Hepatocyte (in vitro differentiated cells): Measurements from ENCODE around the gene PTGES2. TPM values are rescaled to one million over a fixed set of nuclear protein-coding genes. Genes with fewer than 3 reads are reported as not detected.
A peak's percentile ranks its signal among the peaks of the same experiment; 100 is the strongest.

Source experiments
- DNase-seq: peaks from one replicate; pipeline ENCODE4 v3.0.0-alpha.2; 2016; ENCODE audit warnings: low spot score
- H2AFZ ChIP-seq: fragments of 200-600 bp; sonication (generic); 2 replicates; pipeline ENCODE4 v1.6.0; 2016; ENCODE audit warnings: antibody characterized with exemption, mild to moderate bottlenecking
- H3K27ac ChIP-seq: fragments of 200-600 bp; sonication (generic); 2 replicates; pipeline ENCODE4 v1.5.1; 2016; ENCODE audit warnings: mild to moderate bottlenecking
- H3K27me3 ChIP-seq: fragments of 200-600 bp; sonication (generic); 2 replicates; pipeline ENCODE4 v1.6.1; 2016
- H3K36me3 ChIP-seq: fragments of 200-600 bp; sonication (generic); replicated peaks from 2 replicates; pipeline ENCODE4 v1.5.1; 2016; ENCODE audit warnings: low read depth; ENCODE audit not compliant: insufficient read depth
- H3K4me1 ChIP-seq: fragments of 200-600 bp; sonication (generic); 2 replicates; pipeline ENCODE4 v1.5.1; 2016; ENCODE audit warnings: mild to moderate bottlenecking, moderate library complexity; ENCODE audit not compliant: insufficient read depth
- H3K4me2 ChIP-seq: fragments of 200-600 bp; sonication (generic); 2 replicates; pipeline ENCODE4 v1.6.0; 2016
- H3K4me3 ChIP-seq: fragments of 200-600 bp; sonication (generic); 2 replicates; pipeline ENCODE4 v1.5.1; 2016; ENCODE audit warnings: mild to moderate bottlenecking
- H3K79me2 ChIP-seq: fragments of 200-600 bp; sonication (generic); 2 replicates; pipeline ENCODE4 v1.6.0; 2017; ENCODE audit warnings: mild to moderate bottlenecking
- H3K9me2 ChIP-seq: fragments of 200-600 bp; sonication (generic); replicated peaks from 2 replicates; pipeline ENCODE4 v1.6.0; 2017; ENCODE audit warnings: mild to moderate bottlenecking; ENCODE audit not compliant: insufficient read depth
- H3K9me3 ChIP-seq: fragments of 200-600 bp; sonication (generic); 2 replicates; pipeline ENCODE4 v1.5.1; 2016; ENCODE audit warnings: low read depth, mild to moderate bottlenecking
- H4K20me1 ChIP-seq: fragments of 200-600 bp; sonication (generic); 2 replicates; pipeline ENCODE4 v1.6.0; 2016; ENCODE audit warnings: mild to moderate bottlenecking; ENCODE audit not compliant: insufficient read depth, poor library complexity, severe bottlenecking
- EZH2 ChIP-seq: fragments of 200-600 bp; sonication (generic); IDR thresholded peaks from 2 replicates; pipeline ENCODE4 v1.6.1; 2016; ENCODE audit warnings: antibody characterized with exemption, mild to moderate bottlenecking, borderline replicate concordance
- EZH2phosphoT487 ChIP-seq: fragments of 200-600 bp; sonication (generic); IDR thresholded peaks from one replicate; pipeline ENCODE4 v1.6.1; 2018; ENCODE audit warnings: antibody characterized with exemption, mild to moderate bottlenecking, low read depth, moderate library complexity; ENCODE audit not compliant: unreplicated experiment, severe bottlenecking
- WGBS: methylation state at CpG from one replicate; pipeline ENCODE4 v1.1.6; 2016; ENCODE audit warnings: low lambda C conversion rate; ENCODE audit errors: missing lambda C conversion rate; 5-methylcytosine and 5-hydroxymethylcytosine counted together
- polyA plus RNA-seq: library from polyadenylated mRNA; unstranded; fragments of >200 nt; fragmentation: Nextera tagmentation; extraction: Ambion mirVana; gene quantifications from 2 replicates; pipeline ENCODE4 v1.2.1, GENCODE V29; 2016
- total RNA-seq: library from RNA; depleted of rRNA; stranded (reverse); fragments of >200 nt; gene quantifications from 2 replicates; pipeline ENCODE4 v1.2.3, GENCODE V29; 2014
- TF ChIP-seq, protein P1 (sequence below): fragments of 200-600 bp; sonication (generic); IDR thresholded peaks from 2 replicates; pipeline ENCODE4 v1.5.1; 2016; ENCODE audit warnings: antibody characterized with exemption, mild to moderate bottlenecking; ENCODE audit not compliant: poor library complexity

PTGES2 gene
- total and polyA plus RNA-seq, 2 experiments from 2014 or later: 29.4 to 68.1 TPM

DNA sequence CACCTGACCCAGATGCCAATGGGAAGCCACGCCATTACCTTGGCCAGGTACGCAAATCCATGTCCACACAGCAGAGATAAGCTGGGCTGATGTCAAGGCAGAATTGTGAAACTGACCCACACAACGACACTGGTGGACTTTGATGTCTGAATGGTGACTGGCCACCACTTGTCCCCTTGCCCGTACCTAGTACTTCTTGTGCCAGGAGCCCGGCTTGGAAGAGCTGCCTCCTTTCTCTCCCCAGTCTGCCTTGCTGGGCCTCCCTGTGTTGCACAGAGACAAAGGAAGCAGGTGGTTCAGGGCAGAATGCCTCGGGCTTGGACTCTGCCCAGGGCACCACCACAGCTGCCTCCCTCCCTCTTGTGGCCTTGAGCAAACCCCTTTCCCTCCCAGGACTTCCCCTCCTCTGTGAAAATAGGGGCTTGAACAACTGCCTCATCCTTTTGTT, 23.3 kb downstream of the PTGES2 start:
- no peaks in the 10 kb centered on the region for H3K9me2 ChIP-seq
- no peaks in the 10 kb centered on the region for H3K9me3 ChIP-seq
- no peaks in the 10 kb centered on the region for H3K27me3 ChIP-seq
- H3K27ac ChIP-seq: peak overlapping the region; percentile 82
- no peak overlapping the region for H3K4me3 ChIP-seq
- no peak overlapping the region for H2AFZ ChIP-seq
- WGBS: 75% methylated on average over 6 of the region's 6 CpGs
- TF ChIP-seq EZH2 (no peak), EZH2phosphoT487 (no peak)
- TF ChIP-seq, protein P1, sequence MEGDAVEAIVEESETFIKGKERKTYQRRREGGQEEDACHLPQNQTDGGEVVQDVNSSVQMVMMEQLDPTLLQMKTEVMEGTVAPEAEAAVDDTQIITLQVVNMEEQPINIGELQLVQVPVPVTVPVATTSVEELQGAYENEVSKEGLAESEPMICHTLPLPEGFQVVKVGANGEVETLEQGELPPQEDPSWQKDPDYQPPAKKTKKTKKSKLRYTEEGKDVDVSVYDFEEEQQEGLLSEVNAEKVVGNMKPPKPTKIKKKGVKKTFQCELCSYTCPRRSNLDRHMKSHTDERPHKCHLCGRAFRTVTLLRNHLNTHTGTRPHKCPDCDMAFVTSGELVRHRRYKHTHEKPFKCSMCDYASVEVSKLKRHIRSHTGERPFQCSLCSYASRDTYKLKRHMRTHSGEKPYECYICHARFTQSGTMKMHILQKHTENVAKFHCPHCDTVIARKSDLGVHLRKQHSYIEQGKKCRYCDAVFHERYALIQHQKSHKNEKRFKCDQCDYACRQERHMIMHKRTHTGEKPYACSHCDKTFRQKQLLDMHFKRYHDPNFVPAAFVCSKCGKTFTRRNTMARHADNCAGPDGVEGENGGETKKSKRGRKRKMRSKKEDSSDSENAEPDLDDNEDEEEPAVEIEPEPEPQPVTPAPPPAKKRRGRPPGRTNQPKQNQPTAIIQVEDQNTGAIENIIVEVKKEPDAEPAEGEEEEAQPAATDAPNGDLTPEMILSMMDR: no peak
- no peaks in the 10 kb centered on the region for H3K36me3 ChIP-seq
- peaks cover 52% of the 10 kb centered on the region for H3K79me2 ChIP-seq
- H3K4me1 ChIP-seq: peaks cover 36% of the 10 kb centered on the region
- H4K20me1 ChIP-seq: no peaks in the 10 kb centered on the region
- peak; percentile 75 for DNase-seq
- H3K4me2 ChIP-seq: peak overlapping the region; percentile 56

DNA sequence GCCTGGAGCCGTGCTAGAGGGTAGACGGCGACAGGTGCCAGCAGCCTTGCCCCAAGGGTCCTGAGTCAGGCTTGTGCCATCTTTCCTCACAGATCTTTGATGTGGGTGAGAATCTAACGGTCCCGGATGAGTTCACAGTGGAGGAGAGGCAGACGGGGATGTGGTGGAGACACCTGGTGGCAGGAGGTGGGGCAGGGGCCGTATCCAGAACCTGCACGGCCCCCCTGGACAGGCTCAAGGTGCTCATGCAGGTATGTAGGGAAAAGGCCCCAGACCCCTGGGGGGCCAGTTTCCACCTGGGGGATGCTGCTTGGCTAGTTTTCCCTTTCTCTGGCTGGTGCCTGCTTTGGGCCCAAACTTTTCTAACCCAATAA, 24.0 kb downstream of the PTGES2 start:
- Histone ChIP-seq H3K9me2 (no peaks in the 10 kb centered on the region), H3K27me3 (no peaks in the 10 kb centered on the region), H3K79me2 (peaks cover 51% of the 10 kb centered on the region), H3K9me3 (no peaks in the 10 kb centered on the region), H3K36me3 (no peaks in the 10 kb centered on the region), H3K4me1 (peaks cover 39% of the 10 kb centered on the region), H4K20me1 (no peaks in the 10 kb centered on the region), H3K4me2 (peak overlapping the region; percentile 56), H3K27ac (peak overlapping the region; percentile 82), H2AFZ (no peak overlapping the region), H3K4me3 (no peak overlapping the region)
- TF ChIP-seq, protein P1: peak; percentile 33
- TF ChIP-seq EZH2phosphoT487: no peak
- WGBS: 90% methylated on average over 8 of the region's 8 CpGs
- peak; percentile 54 for DNase-seq

DNA sequence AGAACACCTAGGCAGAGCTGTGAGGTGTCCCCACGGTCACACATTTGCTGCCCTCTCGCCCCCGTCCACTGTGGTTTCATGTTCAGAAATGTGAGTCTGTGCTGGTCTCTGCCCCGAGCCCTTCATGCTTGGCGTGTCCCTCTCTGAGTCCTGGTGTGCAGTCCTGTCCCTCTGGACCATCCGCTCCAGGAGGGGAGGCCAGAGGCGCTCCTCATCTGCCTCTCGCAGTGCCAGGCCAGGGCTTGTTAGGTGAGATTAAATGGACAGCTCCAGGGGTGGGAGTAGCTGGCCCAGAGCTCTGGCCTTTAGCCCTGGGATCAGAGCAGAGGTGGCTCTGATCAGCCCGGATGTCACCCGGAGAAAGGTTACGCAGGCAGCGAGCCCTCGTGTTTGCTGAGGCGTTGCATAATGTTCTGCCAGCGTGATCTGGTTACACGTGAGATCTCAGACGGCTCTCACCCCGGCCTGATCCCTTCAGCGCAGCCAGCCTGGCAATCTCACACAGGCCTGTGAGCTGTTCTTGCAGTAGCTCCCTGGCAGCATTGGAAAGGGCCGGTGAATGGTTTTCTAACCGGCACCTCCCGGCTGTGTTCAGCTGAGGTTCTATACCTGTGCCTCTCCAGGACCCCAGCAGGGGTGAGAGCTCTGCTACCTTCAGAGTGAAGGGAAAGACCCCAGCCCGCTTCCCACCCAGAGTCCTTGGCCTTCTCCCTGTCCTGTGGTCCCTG, 24.5 kb downstream of the PTGES2 start:
- no peaks in the 10 kb centered on the region for H4K20me1 ChIP-seq

More for the DNA sequence above, 24.5 kb downstream of the PTGES2 start:
- Histone ChIP-seq H3K9me2 (no peaks in the 10 kb centered on the region), H3K4me3 (no peak overlapping the region), H3K27ac (peak overlapping the region; percentile 82), H3K9me3 (no peaks in the 10 kb centered on the region), H3K27me3 (no peaks in the 10 kb centered on the region), H3K36me3 (no peaks in the 10 kb centered on the region), H3K4me2 (no peak overlapping the region), H3K79me2 (peaks cover 48% of the 10 kb centered on the region), H3K4me1 (peaks cover 39% of the 10 kb centered on the region), H2AFZ (no peak overlapping the region)
- peak; percentile 56 for DNase-seq
- WGBS: 92% methylated on average over 23 of the region's 23 CpGs
- no peak for TF ChIP-seq EZH2phosphoT487
- TF ChIP-seq, protein P1: no peak
- no peak for TF ChIP-seq EZH2
